Measurements from ENCODE around the gene ARHGAP4.

GRCh38 chrX:153931151-153931550 is 5.1 kb upstream of the ARHGAP4 start:
- no peak for TF ChIP-seq POLR2A (IDR thresholded peaks at IDR 0.05)
- TF ChIP-seq, protein P1, sequence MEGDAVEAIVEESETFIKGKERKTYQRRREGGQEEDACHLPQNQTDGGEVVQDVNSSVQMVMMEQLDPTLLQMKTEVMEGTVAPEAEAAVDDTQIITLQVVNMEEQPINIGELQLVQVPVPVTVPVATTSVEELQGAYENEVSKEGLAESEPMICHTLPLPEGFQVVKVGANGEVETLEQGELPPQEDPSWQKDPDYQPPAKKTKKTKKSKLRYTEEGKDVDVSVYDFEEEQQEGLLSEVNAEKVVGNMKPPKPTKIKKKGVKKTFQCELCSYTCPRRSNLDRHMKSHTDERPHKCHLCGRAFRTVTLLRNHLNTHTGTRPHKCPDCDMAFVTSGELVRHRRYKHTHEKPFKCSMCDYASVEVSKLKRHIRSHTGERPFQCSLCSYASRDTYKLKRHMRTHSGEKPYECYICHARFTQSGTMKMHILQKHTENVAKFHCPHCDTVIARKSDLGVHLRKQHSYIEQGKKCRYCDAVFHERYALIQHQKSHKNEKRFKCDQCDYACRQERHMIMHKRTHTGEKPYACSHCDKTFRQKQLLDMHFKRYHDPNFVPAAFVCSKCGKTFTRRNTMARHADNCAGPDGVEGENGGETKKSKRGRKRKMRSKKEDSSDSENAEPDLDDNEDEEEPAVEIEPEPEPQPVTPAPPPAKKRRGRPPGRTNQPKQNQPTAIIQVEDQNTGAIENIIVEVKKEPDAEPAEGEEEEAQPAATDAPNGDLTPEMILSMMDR (IDR thresholded peaks at IDR 0.05), result no peak

Measured in testis (tissue), 2 donors.